Keratinocyte (primary cell): Measurements from ENCODE around the gene DNAH17. TPM values are rescaled to one million over a fixed set of nuclear protein-coding genes. Genes with fewer than 3 reads are reported as not detected.
A peak's percentile ranks its signal among the peaks of the same experiment; 100 is the strongest.

Source experiments
- DNase-seq: peaks from one replicate; pipeline ENCODE4 v3.0.0-alpha.2; 2011; ENCODE audit warnings: low read depth, missing footprints, low spot score
- FAIRE-seq: peaks from 2 replicates; lab custom pipeline; 2011; peaks lifted over from hg19 to GRCh38; lab: Jason Lieb, UNC
- H2AFZ ChIP-seq: 2 replicates; pipeline ENCODE4 v1.6.0; 2012; ENCODE audit warnings: low read length, control low read depth, inconsistent platforms; ENCODE audit not compliant: control insufficient read depth
- H3K27ac ChIP-seq: 2 replicates; pipeline ENCODE4 v1.5.1; 2011; ENCODE audit warnings: low read length; ENCODE audit not compliant: control insufficient read depth, insufficient read depth
- H3K27me3 ChIP-seq: 3 replicates; pipeline ENCODE4 v1.6.0; 2011; ENCODE audit warnings: low read length; ENCODE audit not compliant: control insufficient read depth, insufficient read depth; ENCODE audit errors: extremely low read depth
- H3K36me3 ChIP-seq, 2 experiments: 2 replicates in 1 of 2; 3 replicates in 1 of 2; pipeline ENCODE4 v1.5.1; 2011; ENCODE audit warnings: low read length in 2 of 2, mild to moderate bottlenecking in 1 of 2; ENCODE audit not compliant: control insufficient read depth in 2 of 2, insufficient read depth in 2 of 2; ENCODE audit errors: extremely low read depth in 1 of 2
- H3K4me1 ChIP-seq: 3 replicates; pipeline ENCODE4 v1.5.1; 2011; ENCODE audit warnings: low read length; ENCODE audit not compliant: control insufficient read depth, insufficient read depth; ENCODE audit errors: extremely low read depth
- H3K4me2 ChIP-seq: 3 replicates; pipeline ENCODE4 v1.6.0; 2011; ENCODE audit warnings: low read depth, low read length; ENCODE audit not compliant: control insufficient read depth, insufficient read depth; ENCODE audit errors: extremely low read depth
- H3K4me3 ChIP-seq, 3 experiments: fragments of 200-600 bp in 1 of 3; sonication (generic) in 1 of 3; 2 replicates in 2 of 3; 3 replicates in 1 of 3; pipeline ENCODE4 v1.5.1; 2011 to 2016; ENCODE audit warnings: low read length in 3 of 3, mild to moderate bottlenecking in 3 of 3, control low read depth in 2 of 3, inconsistent platforms in 1 of 3, low read depth in 1 of 3, mixed read lengths in 1 of 3, mixed run types in 1 of 3, moderate library complexity in 1 of 3; ENCODE audit not compliant: control insufficient read depth in 2 of 3, insufficient read depth in 2 of 3; ENCODE audit errors: extremely low read depth in 1 of 3
- H3K79me2 ChIP-seq: 2 replicates; pipeline ENCODE4 v1.6.0; 2012; ENCODE audit warnings: low read length; ENCODE audit not compliant: control insufficient read depth, insufficient read depth
- H3K9ac ChIP-seq: 3 replicates; pipeline ENCODE4 v1.6.0; 2011; ENCODE audit warnings: low read length; ENCODE audit not compliant: control insufficient read depth, insufficient read depth; ENCODE audit errors: extremely low read depth
- H3K9me1 ChIP-seq: 3 replicates; pipeline ENCODE4 v1.6.0; 2011; ENCODE audit warnings: low read length; ENCODE audit not compliant: control insufficient read depth, insufficient read depth; ENCODE audit errors: extremely low read depth
- H3K9me3 ChIP-seq: 2 replicates; pipeline ENCODE4 v1.5.1; 2012; ENCODE audit warnings: low read depth, low read length; ENCODE audit not compliant: control insufficient read depth
- H4K20me1 ChIP-seq: 3 replicates; pipeline ENCODE4 v1.6.0; 2011; ENCODE audit warnings: low read length; ENCODE audit not compliant: control insufficient read depth, insufficient read depth; ENCODE audit errors: extremely low read depth
- EZH2 ChIP-seq: IDR thresholded peaks from one replicate; pipeline ENCODE4 v1.6.1; 2012; ENCODE audit warnings: inconsistent platforms, mild to moderate bottlenecking, low read length, moderate library complexity
- dilution Hi-C: fragments of 300-500 bp; cut with MboI; formaldehyde crosslinking; loops from one replicate; pipeline ENCODE4 v1.7.0; 2020; ENCODE audit warnings: low sequenced_read_pairs; ENCODE audit not compliant: extremely low pct_ligation_motif_present
- polyA plus RNA-seq, 5 experiments: library from polyadenylated mRNA; depleted of rRNA in 3 of 5; stranded (reverse) in 3 of 5; stranded (forward) in 1 of 5; unstranded in 1 of 5; fragments of >200 nt; gene quantifications; 1 replicate in 1 of 5; 2 replicates in 3 of 5; 3 replicates in 1 of 5; pipeline versions ENCODE4 v1.2.1 to v1.2.3, GENCODE V29; 2011 to 2012; ENCODE audit warnings: missing spikeins in 2 of 5, low read depth in 1 of 5, low replicate concordance in 1 of 5
- TF ChIP-seq, protein P1 (sequence below), 3 experiments: IDR thresholded peaks in 1 of 3; conservative IDR thresholded peaks in 1 of 3; optimal IDR thresholded peaks in 1 of 3; 2 replicates in 2 of 3; 3 replicates in 1 of 3; pipeline versions ENCODE3 to v1.5.1; 2011; ENCODE audit warnings: low read length in 3 of 3, mild to moderate bottlenecking in 3 of 3, moderate library complexity in 2 of 3, control low read depth in 1 of 3, inconsistent platforms in 1 of 3; ENCODE audit not compliant: insufficient read depth in 2 of 3; ENCODE audit errors: extremely low read depth in 1 of 3

DNAH17 gene
- polyA plus RNA-seq, 1 donor (not counting 4 experiments of a cell fraction or from before 2014, with no cell fraction given) = 0.16 TPM

DNA sequence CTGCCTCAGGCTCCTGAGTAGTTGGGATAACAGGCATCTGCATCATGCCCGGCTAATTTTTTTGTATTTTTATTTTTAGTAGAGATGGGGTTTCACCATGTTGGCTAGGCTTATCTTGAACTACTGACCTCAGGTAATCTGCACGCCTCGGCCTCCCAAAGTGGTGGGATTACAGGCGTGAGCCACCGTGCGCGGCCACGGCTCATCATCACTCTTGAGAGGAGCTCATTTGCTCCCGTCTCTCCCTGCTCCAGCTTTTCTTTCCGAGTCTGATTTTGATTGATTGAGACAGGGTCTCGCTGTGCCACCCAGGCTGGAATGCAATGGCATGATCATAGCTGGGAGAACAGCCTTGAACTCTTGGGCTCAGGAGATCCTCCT is 186.2 kb downstream of the DNAH17 start:
- peaks cover 82% of the 10 kb centered on the region for H3K79me2 ChIP-seq
- no peak overlapping the region for H3K9ac ChIP-seq
- H2AFZ ChIP-seq = no peak overlapping the region
- no peak overlapping the region for H3K4me2 ChIP-seq
- H3K9me3 ChIP-seq = no peaks in the 10 kb centered on the region
- peaks cover 19% of the 10 kb centered on the region for H3K9me1 ChIP-seq
- peak overlapping the region; percentile 69 for H3K27ac ChIP-seq
- H4K20me1 ChIP-seq = peaks cover 22% of the 10 kb centered on the region
- H3K4me3 ChIP-seq = no peak overlapping the region
- peaks cover 14 to 29% of the 10 kb centered on the region in 2 experiments for H3K36me3 ChIP-seq
- dilution Hi-C loops = no loop called here
- no peak for TF ChIP-seq EZH2
- TF ChIP-seq, protein P1, sequence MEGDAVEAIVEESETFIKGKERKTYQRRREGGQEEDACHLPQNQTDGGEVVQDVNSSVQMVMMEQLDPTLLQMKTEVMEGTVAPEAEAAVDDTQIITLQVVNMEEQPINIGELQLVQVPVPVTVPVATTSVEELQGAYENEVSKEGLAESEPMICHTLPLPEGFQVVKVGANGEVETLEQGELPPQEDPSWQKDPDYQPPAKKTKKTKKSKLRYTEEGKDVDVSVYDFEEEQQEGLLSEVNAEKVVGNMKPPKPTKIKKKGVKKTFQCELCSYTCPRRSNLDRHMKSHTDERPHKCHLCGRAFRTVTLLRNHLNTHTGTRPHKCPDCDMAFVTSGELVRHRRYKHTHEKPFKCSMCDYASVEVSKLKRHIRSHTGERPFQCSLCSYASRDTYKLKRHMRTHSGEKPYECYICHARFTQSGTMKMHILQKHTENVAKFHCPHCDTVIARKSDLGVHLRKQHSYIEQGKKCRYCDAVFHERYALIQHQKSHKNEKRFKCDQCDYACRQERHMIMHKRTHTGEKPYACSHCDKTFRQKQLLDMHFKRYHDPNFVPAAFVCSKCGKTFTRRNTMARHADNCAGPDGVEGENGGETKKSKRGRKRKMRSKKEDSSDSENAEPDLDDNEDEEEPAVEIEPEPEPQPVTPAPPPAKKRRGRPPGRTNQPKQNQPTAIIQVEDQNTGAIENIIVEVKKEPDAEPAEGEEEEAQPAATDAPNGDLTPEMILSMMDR (optimal IDR thresholded peaks at IDR 0.05 in 1 of 3, IDR thresholded peaks at IDR 0.05 in 1 of 3, conservative IDR thresholded peaks at IDR 0.05 in 1 of 3; ENCODE audit: extremely low read depth in 1 of 3, insufficient read depth in 2 of 3, low read length in 3 of 3) = no peak
- DNase-seq = no peak
- no peak for FAIRE-seq
- H3K4me1 ChIP-seq = peaks cover 41% of the 10 kb centered on the region
- no peaks in the 10 kb centered on the region for H3K27me3 ChIP-seq

DNA sequence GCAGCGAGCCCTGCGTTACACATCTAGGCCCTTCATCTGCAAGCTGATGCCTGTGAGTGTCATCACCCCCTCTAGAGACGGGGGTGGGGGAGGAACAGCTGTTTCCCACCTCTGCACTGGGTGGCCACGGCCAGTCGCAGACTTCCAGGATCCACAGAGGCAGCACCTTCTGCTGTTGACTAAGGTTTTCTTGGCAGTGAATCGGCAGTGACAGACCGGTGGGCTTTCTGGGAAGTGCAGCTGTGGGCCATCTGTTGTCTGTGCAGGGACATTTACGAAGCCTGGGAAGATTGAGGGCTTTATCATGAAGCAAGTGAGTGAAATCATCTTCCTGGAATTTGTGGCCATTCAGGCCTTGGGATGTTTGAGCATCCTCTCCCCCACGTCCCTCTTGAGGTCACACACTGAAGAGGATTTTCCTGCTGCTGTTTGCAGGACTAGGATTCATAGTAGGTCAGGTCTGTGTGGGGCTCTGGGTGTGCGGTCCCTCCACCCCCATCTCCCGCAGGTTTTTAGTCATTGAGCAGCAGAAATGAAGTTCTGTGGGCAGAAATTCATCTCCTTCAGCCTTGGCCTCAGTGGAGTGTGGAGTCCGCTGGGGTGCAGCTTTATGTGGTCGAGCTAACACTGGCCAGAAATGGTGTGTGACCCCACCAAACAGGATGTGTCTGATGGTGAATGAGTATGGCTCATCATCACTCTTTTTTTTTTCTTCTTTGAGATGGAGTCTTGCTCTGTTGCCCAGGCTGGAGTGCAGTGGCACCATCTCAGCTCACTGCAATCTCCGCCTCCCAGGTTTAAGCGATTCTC is 186.8 kb downstream of the DNAH17 start:
- H3K27me3 ChIP-seq = no peaks in the 10 kb centered on the region
- H3K9me1 ChIP-seq = peaks cover 21% of the 10 kb centered on the region
- dilution Hi-C loops = no loop called here
- H3K4me2 ChIP-seq = no peak overlapping the region
- H3K4me1 ChIP-seq = peaks cover 46% of the 10 kb centered on the region
- no peak overlapping the region for H3K9ac ChIP-seq
- no peak for TF ChIP-seq EZH2
- TF ChIP-seq, protein P1 (optimal IDR thresholded peaks at IDR 0.05 in 1 of 3, IDR thresholded peaks at IDR 0.05 in 1 of 3, conservative IDR thresholded peaks at IDR 0.05 in 1 of 3; ENCODE audit: extremely low read depth in 1 of 3, insufficient read depth in 2 of 3, low read length in 3 of 3) = peak in 1 of 3 experiments; percentile 30
- H3K4me3 ChIP-seq = no peak overlapping the region
- FAIRE-seq = no peak
- no peak overlapping the region for H3K27ac ChIP-seq
- peaks cover 82% of the 10 kb centered on the region for H3K79me2 ChIP-seq
- H3K9me3 ChIP-seq = no peaks in the 10 kb centered on the region
- no peak for DNase-seq
- peaks cover 24% of the 10 kb centered on the region for H4K20me1 ChIP-seq
- H3K36me3 ChIP-seq = peaks cover 15 to 23% of the 10 kb centered on the region in 2 experiments
- no peak overlapping the region for H2AFZ ChIP-seq
